ENCODE data around the gene GAN.
"Not testable (repeated sequence)": the region's sequence is repeated elsewhere in the genome, so short reads cannot be mapped to it uniquely, and the experiment has no call there.

Gene GAN

GRCh38 chr16:81310045-81310644, 4.6 kb upstream of the GAN start:
- no peak for DNase-seq

- DNase-seq, result no peak
Measured at GRCh38 chr16:81311762-81312161, 3.0 kb upstream of the GAN start.

GRCh38 chr16:81313701-81314602, 810 bp upstream of the GAN start:
- no peak for DNase-seq

- no peak for DNase-seq
Measured at GRCh38 chr16:81315271-81316175, 761 bp downstream of the GAN start.

- DNase-seq, result no peak
Measured at GRCh38 chr16:81316176-81316496, 1.4 kb downstream of the GAN start.

GRCh38 chr16:81318711-81319110, 3.9 kb downstream of the GAN start:
- DNase-seq, result no peak

GRCh38 chr16:81319221-81319912, 4.6 kb downstream of the GAN start:
- DNase-seq, result no peak

- no peak for DNase-seq
Measured at GRCh38 chr16:81321039-81321438, 6.3 kb downstream of the GAN start.

- DNase-seq, result no peak
Measured at GRCh38 chr16:81321536-81321935, 6.8 kb downstream of the GAN start.

- DNase-seq, result no peak
Measured at GRCh38 chr16:81324808-81325207, 10.0 kb downstream of the GAN start.

GRCh38 chr16:81327011-81327410, 12.2 kb downstream of the GAN start:
- DNase-seq, result no peak

GRCh38 chr16:81327447-81328196, 12.9 kb downstream of the GAN start:
- DNase-seq, result no peak

- no peak for DNase-seq
Measured at GRCh38 chr16:81329947-81330346, 15.2 kb downstream of the GAN start.

GRCh38 chr16:81333356-81333755, 18.6 kb downstream of the GAN start:
- DNase-seq, result no peak

GRCh38 chr16:81335669-81336068, 20.9 kb downstream of the GAN start:
- DNase-seq, result no peak

- no peak for DNase-seq
Measured at GRCh38 chr16:81337097-81337496, 22.3 kb downstream of the GAN start.

GRCh38 chr16:81345172-81345571, 30.4 kb downstream of the GAN start:
- not testable (repeated sequence) for DNase-seq

GRCh38 chr16:81347425-81347824, 32.7 kb downstream of the GAN start:
- DNase-seq, result no peak

GRCh38 chr16:81349608-81350305, 35.0 kb downstream of the GAN start:
- DNase-seq, result no peak

- DNase-seq, result no peak
Measured at GRCh38 chr16:81350306-81350615, 35.5 kb downstream of the GAN start.

GRCh38 chr16:81353895-81354294, 39.1 kb downstream of the GAN start:
- no peak for DNase-seq
